GM12874 (cell line): ENCODE data around the gene DYNC2LI1.

Experiments
- CTCF ChIP-seq: IDR thresholded peaks from 2 replicates; pipeline ENCODE4 v1.5.1; 2011; ENCODE audit warnings: low read depth, mild to moderate bottlenecking, control low read depth, low read length, moderate library complexity; ENCODE audit not compliant: insufficient read depth

The DYNC2LI1 gene

GRCh38 chr2:43818761-43819160, 44.9 kb downstream of the DYNC2LI1 start:
- no peak for TF ChIP-seq CTCF

GRCh38 chr2:43819491-43820163, 45.8 kb downstream of the DYNC2LI1 start:
- no peak for TF ChIP-seq CTCF

- TF ChIP-seq CTCF: no peak
Measured at GRCh38 chr2:43822839-43823238, 49.0 kb downstream of the DYNC2LI1 start.

- no peak for TF ChIP-seq CTCF
Measured at GRCh38 chr2:43823751-43824150, 49.9 kb downstream of the DYNC2LI1 start.

GRCh38 chr2:43824512-43824911, 50.7 kb downstream of the DYNC2LI1 start:
- TF ChIP-seq CTCF: no peak

GRCh38 chr2:43824951-43825493, 51.2 kb downstream of the DYNC2LI1 start:
- TF ChIP-seq CTCF: no peak

- TF ChIP-seq CTCF: no peak
Measured at GRCh38 chr2:43825841-43826240, 52.0 kb downstream of the DYNC2LI1 start.
